Measurements from ENCODE around the gene STEAP1.

- TF ChIP-seq CTCF (IDR thresholded peaks at IDR 0.05 in 8 of 11, conservative IDR thresholded peaks at IDR 0.05 in 3 of 11) (no peak), POLR2AphosphoS5 (IDR thresholded peaks at IDR 0.05) (no peak), POLR2A (IDR thresholded peaks at IDR 0.05) (no peak)
Observed at GRCh38 chr7:90213521-90213920, 59.3 kb downstream of the STEAP1 start.
